Measurements from ENCODE around the gene C2orf68. TPM values are rescaled to one million over a fixed set of nuclear protein-coding genes. Genes with fewer than 3 reads are reported as not detected.

Gene C2orf68
- total RNA-seq, 1 experiment from 2014 or later: 26.6 TPM

- Histone ChIP-seq H3K36me3 (ENCODE audit: low read depth, low read length) (no peaks in the 10 kb centered on the region), H3K79me2 (ENCODE audit: low read length) (peaks cover 24% of the 10 kb centered on the region), H3K9me3 (ENCODE audit: low read length) (no peaks in the 10 kb centered on the region), H3K27me3 (ENCODE audit: low read length) (no peaks in the 10 kb centered on the region), H3K4me3 (ENCODE audit: low read length) (peak overlapping the region; percentile 73; the same call in 1 of the 2 replicates), H3F3A (ENCODE audit: low read length, unreplicated experiment) (no peaks in the 10 kb centered on the region), H3K4me1 (ENCODE audit: insufficient read depth, low read length) (peaks cover 18% of the 10 kb centered on the region), H2AFZ (ENCODE audit: low read length) (no peak overlapping the region), H3K4me2 (ENCODE audit: low read length) (peak overlapping the region; percentile 85), H4K20me1 (ENCODE audit: low read length) (no peaks in the 10 kb centered on the region), H3K27ac (ENCODE audit: low read length) (no peak overlapping the region), H3K9me2 (replicated peaks; ENCODE audit: low read length) (no peaks in the 10 kb centered on the region), H3K9ac (ENCODE audit: low read length) (no peak overlapping the region)
- intact Hi-C loops (cut with micrococcal nuclease): no loop called here
- ChIA-PET POLR2A (ENCODE audit: unreplicated experiment) (no interaction called here), CTCF (no interaction called here)
- TF ChIP-seq EZH2phosphoT487 (IDR thresholded peaks at IDR 0.05; ENCODE audit: borderline replicate concordance, low read length) (no peak), CTCF (conservative IDR thresholded peaks at IDR 0.05; ENCODE audit: low read depth, low read length) (no peak), EZH2 (IDR thresholded peaks at IDR 0.05; ENCODE audit: low read length, unreplicated experiment) (no peak)
- BruUV-seq (replicated peaks): no TSS peak
- DNase-seq (no peak), ATAC-seq (no peak)
These were observed 32.5 kb downstream of the C2orf68 start for GRCh38 chr2:85579266-85579935.

- peak overlapping the region; percentile 69 for H3K9ac ChIP-seq (ENCODE audit: low read length)
- ATAC-seq (peak; percentile 50), DNase-seq (no peak)
- no peaks in the 10 kb centered on the region for H3K9me3 ChIP-seq (ENCODE audit: low read length)
- BruUV-seq (replicated peaks): no TSS peak
- no peaks in the 10 kb centered on the region for H4K20me1 ChIP-seq (ENCODE audit: low read length)
- H3K27ac ChIP-seq (ENCODE audit: low read length): peak overlapping the region; percentile 20
- peaks cover 18% of the 10 kb centered on the region for H3K4me1 ChIP-seq (ENCODE audit: insufficient read depth, low read length)
- no peaks in the 10 kb centered on the region for H3K27me3 ChIP-seq (ENCODE audit: low read length)
- H3K79me2 ChIP-seq (ENCODE audit: low read length): peaks cover 24% of the 10 kb centered on the region
- peak overlapping the region; percentile 85 for H3K4me2 ChIP-seq (ENCODE audit: low read length)
- peak overlapping the region; percentile 73 for H2AFZ ChIP-seq (ENCODE audit: low read length)
- ChIA-PET POLR2A (ENCODE audit: unreplicated experiment) (interaction anchor here (0.5 to 1.4 kb wide), 2 partner anchors 169 to 213 kb away, joined by 3 to 14 read pairs; partner anchors contain the start of gene CAPG), CTCF (no interaction called here)
- H3F3A ChIP-seq (ENCODE audit: low read length, unreplicated experiment): no peaks in the 10 kb centered on the region
- TF ChIP-seq EZH2 (IDR thresholded peaks at IDR 0.05; ENCODE audit: low read length, unreplicated experiment): no peak
- TF ChIP-seq EZH2phosphoT487 (IDR thresholded peaks at IDR 0.05; ENCODE audit: borderline replicate concordance, low read length): no peak
- no peak for TF ChIP-seq CTCF (conservative IDR thresholded peaks at IDR 0.05; ENCODE audit: low read depth, low read length)
- H3K9me2 ChIP-seq (replicated peaks; ENCODE audit: low read length): no peaks in the 10 kb centered on the region
- intact Hi-C loops (cut with micrococcal nuclease): no loop called here
- no peaks in the 10 kb centered on the region for H3K36me3 ChIP-seq (ENCODE audit: low read depth, low read length)
- peak overlapping the region; percentile 73 for H3K4me3 ChIP-seq (ENCODE audit: low read length)
These were observed 33.4 kb downstream of the C2orf68 start for GRCh38 chr2:85578243-85579180.
